ENCODE data around the gene UNC45A. TPM values are rescaled to one million over a fixed set of nuclear protein-coding genes. Genes with fewer than 3 reads are reported as not detected.

Gene UNC45A
- total and polyA plus RNA-seq, 2 of the 13 experiments (the other 11 are each of a cell fraction or from before 2014, with no cell fraction given), result 33.8 to 39.7 TPM

DNA sequence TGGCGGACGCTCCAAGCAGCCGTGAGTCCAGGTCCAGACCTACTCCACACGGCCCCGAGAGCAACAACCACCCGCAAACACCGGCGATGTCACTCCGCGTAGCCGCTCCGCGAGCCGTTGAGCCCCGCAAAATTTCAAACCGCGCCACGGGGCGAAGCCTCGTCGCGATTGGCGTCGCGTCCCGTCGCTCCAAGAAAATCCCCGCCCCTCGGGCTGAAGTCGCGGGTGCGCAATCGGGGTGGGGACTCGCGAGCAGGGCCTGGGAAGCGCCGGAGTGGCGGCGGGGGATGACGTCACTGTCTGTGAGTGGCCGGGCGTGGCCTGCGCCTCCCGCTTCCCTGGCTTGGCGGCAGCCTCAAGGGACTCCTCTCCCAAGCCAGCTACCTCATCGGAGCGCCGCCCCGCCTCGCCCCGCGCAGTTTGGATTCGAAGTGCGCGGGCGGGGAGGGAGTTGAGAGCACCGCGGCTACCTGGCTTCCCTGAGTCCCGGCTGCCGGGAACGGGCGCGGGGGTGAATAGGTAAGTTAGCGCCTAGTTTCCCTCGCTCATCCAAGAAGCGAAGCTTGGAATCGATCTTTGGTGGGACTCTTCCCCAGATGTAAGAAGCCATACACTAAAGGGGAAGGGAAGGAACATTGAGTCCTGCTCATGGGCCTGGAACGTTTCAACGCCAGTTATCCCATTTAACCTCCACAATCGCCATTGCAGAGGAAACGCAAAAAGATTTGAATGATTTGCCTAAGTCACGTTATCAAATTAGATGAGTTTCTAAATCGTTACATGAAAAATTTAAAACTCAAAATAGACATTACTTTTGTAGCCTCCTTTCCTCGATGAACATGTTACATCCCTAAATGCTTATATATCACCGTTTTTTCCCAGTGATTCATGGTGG lies 59.6 kb downstream of the UNC45A start, which contains the start of gene PRC1 (continued):
- TF ChIP-seq, protein P1, sequence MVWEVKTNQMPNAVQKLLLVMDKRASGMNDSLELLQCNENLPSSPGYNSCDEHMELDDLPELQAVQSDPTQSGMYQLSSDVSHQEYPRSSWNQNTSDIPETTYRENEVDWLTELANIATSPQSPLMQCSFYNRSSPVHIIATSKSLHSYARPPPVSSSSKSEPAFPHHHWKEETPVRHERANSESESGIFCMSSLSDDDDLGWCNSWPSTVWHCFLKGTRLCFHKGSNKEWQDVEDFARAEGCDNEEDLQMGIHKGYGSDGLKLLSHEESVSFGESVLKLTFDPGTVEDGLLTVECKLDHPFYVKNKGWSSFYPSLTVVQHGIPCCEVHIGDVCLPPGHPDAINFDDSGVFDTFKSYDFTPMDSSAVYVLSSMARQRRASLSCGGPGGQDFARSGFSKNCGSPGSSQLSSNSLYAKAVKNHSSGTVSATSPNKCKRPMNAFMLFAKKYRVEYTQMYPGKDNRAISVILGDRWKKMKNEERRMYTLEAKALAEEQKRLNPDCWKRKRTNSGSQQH (CRISPR knock-in tag; IDR thresholded peaks at IDR 0.05; ENCODE audit: low read depth), result peak; percentile 89
- TF ChIP-seq ZKSCAN8 (CRISPR knock-in tag; IDR thresholded peaks at IDR 0.05; ENCODE audit: borderline replicate concordance) (0 out of 2 replicates have a peak, but pooled peaks have one; percentile 47), KLF11 (CRISPR knock-in tag; IDR thresholded peaks at IDR 0.05) (peak; percentile 76; the same call in 1 of the 2 replicates), MIXL1 (CRISPR knock-in tag; IDR thresholded peaks at IDR 0.05) (0 out of 2 replicates have a peak, but pooled peaks have one; percentile 30), CCDC6 (CRISPR knock-in tag; IDR thresholded peaks at IDR 0.05) (peak; percentile 95; the same call in 1 of the 2 replicates), ZNF879 (CRISPR knock-in tag; IDR thresholded peaks at IDR 0.05) (no peak), NFYB (CRISPR knock-in tag; IDR thresholded peaks at IDR 0.05) (peak; percentile 95), SRF (IDR thresholded peaks at IDR 0.05; ENCODE audit: low read depth, low read length) (peak; percentile 37; the same call in 1 of the 2 replicates), ZNF101 (CRISPR knock-in tag; IDR thresholded peaks at IDR 0.05; ENCODE audit: borderline replicate concordance, low read depth) (0 out of 2 replicates have a peak, but pooled peaks have one; percentile 49), NFE2L1 (CRISPR knock-in tag; IDR thresholded peaks at IDR 0.05; ENCODE audit: borderline replicate concordance) (no peak), ZNF570 (CRISPR knock-in tag; IDR thresholded peaks at IDR 0.05; ENCODE audit: borderline replicate concordance) (0 out of 2 replicates have a peak, but pooled peaks have one; percentile 46)
- TF ChIP-seq, protein P2, sequence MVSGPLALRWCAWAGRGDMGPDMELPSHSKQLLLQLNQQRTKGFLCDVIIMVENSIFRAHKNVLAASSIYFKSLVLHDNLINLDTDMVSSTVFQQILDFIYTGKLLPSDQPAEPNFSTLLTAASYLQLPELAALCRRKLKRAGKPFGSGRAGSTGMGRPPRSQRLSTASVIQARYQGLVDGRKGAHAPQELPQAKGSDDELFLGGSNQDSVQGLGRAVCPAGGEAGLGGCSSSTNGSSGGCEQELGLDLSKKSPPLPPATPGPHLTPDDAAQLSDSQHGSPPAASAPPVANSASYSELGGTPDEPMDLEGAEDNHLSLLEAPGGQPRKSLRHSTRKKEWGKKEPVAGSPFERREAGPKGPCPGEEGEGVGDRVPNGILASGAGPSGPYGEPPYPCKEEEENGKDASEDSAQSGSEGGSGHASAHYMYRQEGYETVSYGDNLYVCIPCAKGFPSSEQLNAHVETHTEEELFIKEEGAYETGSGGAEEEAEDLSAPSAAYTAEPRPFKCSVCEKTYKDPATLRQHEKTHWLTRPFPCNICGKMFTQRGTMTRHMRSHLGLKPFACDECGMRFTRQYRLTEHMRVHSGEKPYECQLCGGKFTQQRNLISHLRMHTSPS (CRISPR knock-in tag; IDR thresholded peaks at IDR 0.05; ENCODE audit: low read depth), result peak; percentile 41; the same call in 1 of the 2 replicates
- TF ChIP-seq, protein P3, sequence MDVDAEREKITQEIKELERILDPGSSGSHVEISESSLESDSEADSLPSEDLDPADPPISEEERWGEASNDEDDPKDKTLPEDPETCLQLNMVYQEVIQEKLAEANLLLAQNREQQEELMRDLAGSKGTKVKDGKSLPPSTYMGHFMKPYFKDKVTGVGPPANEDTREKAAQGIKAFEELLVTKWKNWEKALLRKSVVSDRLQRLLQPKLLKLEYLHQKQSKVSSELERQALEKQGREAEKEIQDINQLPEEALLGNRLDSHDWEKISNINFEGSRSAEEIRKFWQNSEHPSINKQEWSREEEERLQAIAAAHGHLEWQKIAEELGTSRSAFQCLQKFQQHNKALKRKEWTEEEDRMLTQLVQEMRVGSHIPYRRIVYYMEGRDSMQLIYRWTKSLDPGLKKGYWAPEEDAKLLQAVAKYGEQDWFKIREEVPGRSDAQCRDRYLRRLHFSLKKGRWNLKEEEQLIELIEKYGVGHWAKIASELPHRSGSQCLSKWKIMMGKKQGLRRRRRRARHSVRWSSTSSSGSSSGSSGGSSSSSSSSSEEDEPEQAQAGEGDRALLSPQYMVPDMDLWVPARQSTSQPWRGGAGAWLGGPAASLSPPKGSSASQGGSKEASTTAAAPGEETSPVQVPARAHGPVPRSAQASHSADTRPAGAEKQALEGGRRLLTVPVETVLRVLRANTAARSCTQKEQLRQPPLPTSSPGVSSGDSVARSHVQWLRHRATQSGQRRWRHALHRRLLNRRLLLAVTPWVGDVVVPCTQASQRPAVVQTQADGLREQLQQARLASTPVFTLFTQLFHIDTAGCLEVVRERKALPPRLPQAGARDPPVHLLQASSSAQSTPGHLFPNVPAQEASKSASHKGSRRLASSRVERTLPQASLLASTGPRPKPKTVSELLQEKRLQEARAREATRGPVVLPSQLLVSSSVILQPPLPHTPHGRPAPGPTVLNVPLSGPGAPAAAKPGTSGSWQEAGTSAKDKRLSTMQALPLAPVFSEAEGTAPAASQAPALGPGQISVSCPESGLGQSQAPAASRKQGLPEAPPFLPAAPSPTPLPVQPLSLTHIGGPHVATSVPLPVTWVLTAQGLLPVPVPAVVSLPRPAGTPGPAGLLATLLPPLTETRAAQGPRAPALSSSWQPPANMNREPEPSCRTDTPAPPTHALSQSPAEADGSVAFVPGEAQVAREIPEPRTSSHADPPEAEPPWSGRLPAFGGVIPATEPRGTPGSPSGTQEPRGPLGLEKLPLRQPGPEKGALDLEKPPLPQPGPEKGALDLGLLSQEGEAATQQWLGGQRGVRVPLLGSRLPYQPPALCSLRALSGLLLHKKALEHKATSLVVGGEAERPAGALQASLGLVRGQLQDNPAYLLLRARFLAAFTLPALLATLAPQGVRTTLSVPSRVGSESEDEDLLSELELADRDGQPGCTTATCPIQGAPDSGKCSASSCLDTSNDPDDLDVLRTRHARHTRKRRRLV (CRISPR knock-in tag; IDR thresholded peaks at IDR 0.05), result peak; percentile 68; the same call in 1 of the 2 replicates
- TF ChIP-seq, protein P4, sequence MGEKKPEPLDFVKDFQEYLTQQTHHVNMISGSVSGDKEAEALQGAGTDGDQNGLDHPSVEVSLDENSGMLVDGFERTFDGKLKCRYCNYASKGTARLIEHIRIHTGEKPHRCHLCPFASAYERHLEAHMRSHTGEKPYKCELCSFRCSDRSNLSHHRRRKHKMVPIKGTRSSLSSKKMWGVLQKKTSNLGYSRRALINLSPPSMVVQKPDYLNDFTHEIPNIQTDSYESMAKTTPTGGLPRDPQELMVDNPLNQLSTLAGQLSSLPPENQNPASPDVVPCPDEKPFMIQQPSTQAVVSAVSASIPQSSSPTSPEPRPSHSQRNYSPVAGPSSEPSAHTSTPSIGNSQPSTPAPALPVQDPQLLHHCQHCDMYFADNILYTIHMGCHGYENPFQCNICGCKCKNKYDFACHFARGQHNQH (CRISPR knock-in tag; IDR thresholded peaks at IDR 0.05), result peak; percentile 73
- TF ChIP-seq, protein P5, sequence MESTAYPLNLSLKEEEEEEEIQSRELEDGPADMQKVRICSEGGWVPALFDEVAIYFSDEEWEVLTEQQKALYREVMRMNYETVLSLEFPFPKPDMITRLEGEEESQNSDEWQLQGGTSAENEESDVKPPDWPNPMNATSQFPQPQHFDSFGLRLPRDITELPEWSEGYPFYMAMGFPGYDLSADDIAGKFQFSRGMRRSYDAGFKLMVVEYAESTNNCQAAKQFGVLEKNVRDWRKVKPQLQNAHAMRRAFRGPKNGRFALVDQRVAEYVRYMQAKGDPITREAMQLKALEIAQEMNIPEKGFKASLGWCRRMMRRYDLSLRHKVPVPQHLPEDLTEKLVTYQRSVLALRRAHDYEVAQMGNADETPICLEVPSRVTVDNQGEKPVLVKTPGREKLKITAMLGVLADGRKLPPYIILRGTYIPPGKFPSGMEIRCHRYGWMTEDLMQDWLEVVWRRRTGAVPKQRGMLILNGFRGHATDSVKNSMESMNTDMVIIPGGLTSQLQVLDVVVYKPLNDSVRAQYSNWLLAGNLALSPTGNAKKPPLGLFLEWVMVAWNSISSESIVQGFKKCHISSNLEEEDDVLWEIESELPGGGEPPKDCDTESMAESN (CRISPR knock-in tag; conservative IDR thresholded peaks at IDR 0.05), result peak; percentile 76

Data from HepG2 (cell line).